H1 (cell line): ENCODE measurements around the gene ACSL6. TPM values are rescaled to one million over a fixed set of nuclear protein-coding genes. Genes with fewer than 3 reads are reported as not detected.

ENCODE experiments used
- polyA plus RNA-seq, 7 experiments: library from polyadenylated mRNA; depleted of rRNA in 3 of 7; stranded (reverse) in 5 of 7; unstranded in 2 of 7; fragments of >200 nt in 5 of 7; fragments of 200-250 nt in 2 of 7; gene quantifications; 1 replicate in 5 of 7; 2 replicates in 1 of 7; 4 replicates in 1 of 7; pipeline versions ENCODE4 v1.2.1 to v1.2.3, GENCODE V29; 2011 to 2013; ENCODE audit warnings: missing spikeins in 2 of 7, mixed read lengths in 2 of 7
- total RNA-seq: library from RNA; stranded (reverse); fragmentation: NEBNext Ultra II Directional; extraction: Animal tissue kit (Norgen Biotek cat#: 25700); gene quantifications from 2 replicates; pipeline ENCODE4 v1.2.1, GENCODE V29; 2021
- TF ChIP-seq, protein P1 (sequence below): fragments of 300-600 bp; sonication (generic); IDR thresholded peaks from 2 replicates; pipeline ENCODE4 v1.7.1; 2012; ENCODE audit warnings: low read length, moderate library complexity, mild to moderate bottlenecking, inconsistent platforms; ENCODE audit not compliant: insufficient replicate concordance

ACSL6 gene
- total and polyA plus RNA-seq, 2 of the 8 experiments (the other 6 are each of a cell fraction or from before 2014, with no cell fraction given) = 2.3 to 2.4 TPM

DNA sequence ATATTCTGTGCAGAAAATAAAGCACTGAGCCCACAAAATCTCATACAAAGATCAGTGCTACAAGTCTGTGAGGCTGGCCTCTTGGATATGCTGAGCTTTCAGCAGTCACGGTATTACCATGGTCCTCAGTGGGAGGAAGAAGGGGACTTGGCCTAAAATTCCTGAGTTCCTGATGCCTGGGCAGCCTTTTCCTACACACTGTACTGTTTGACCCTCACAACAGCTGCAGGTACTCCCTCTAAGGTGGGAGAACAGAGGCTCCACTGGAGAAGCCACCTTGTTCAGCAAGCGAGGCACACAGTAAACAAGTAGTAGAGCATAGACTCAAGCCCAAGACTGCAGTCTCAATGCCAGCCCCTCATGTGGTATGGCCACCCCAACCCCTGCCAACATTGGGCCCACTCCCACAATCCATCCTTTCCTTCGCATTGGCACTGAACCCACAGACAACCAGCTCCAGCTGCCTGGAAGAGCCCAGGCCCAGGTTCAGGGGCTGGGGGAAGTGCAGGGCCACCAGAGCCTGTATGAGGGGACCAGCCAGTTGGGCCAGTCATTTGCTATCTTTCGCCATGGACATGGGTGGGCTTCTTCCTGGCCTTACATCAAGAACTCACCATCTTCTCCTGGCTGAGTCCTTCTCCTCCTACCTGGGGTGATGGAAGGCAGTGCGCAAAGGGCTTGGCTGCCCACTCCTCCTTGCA lies 14.3 kb downstream of the ACSL6 start (continued):
- TF ChIP-seq, protein P1, sequence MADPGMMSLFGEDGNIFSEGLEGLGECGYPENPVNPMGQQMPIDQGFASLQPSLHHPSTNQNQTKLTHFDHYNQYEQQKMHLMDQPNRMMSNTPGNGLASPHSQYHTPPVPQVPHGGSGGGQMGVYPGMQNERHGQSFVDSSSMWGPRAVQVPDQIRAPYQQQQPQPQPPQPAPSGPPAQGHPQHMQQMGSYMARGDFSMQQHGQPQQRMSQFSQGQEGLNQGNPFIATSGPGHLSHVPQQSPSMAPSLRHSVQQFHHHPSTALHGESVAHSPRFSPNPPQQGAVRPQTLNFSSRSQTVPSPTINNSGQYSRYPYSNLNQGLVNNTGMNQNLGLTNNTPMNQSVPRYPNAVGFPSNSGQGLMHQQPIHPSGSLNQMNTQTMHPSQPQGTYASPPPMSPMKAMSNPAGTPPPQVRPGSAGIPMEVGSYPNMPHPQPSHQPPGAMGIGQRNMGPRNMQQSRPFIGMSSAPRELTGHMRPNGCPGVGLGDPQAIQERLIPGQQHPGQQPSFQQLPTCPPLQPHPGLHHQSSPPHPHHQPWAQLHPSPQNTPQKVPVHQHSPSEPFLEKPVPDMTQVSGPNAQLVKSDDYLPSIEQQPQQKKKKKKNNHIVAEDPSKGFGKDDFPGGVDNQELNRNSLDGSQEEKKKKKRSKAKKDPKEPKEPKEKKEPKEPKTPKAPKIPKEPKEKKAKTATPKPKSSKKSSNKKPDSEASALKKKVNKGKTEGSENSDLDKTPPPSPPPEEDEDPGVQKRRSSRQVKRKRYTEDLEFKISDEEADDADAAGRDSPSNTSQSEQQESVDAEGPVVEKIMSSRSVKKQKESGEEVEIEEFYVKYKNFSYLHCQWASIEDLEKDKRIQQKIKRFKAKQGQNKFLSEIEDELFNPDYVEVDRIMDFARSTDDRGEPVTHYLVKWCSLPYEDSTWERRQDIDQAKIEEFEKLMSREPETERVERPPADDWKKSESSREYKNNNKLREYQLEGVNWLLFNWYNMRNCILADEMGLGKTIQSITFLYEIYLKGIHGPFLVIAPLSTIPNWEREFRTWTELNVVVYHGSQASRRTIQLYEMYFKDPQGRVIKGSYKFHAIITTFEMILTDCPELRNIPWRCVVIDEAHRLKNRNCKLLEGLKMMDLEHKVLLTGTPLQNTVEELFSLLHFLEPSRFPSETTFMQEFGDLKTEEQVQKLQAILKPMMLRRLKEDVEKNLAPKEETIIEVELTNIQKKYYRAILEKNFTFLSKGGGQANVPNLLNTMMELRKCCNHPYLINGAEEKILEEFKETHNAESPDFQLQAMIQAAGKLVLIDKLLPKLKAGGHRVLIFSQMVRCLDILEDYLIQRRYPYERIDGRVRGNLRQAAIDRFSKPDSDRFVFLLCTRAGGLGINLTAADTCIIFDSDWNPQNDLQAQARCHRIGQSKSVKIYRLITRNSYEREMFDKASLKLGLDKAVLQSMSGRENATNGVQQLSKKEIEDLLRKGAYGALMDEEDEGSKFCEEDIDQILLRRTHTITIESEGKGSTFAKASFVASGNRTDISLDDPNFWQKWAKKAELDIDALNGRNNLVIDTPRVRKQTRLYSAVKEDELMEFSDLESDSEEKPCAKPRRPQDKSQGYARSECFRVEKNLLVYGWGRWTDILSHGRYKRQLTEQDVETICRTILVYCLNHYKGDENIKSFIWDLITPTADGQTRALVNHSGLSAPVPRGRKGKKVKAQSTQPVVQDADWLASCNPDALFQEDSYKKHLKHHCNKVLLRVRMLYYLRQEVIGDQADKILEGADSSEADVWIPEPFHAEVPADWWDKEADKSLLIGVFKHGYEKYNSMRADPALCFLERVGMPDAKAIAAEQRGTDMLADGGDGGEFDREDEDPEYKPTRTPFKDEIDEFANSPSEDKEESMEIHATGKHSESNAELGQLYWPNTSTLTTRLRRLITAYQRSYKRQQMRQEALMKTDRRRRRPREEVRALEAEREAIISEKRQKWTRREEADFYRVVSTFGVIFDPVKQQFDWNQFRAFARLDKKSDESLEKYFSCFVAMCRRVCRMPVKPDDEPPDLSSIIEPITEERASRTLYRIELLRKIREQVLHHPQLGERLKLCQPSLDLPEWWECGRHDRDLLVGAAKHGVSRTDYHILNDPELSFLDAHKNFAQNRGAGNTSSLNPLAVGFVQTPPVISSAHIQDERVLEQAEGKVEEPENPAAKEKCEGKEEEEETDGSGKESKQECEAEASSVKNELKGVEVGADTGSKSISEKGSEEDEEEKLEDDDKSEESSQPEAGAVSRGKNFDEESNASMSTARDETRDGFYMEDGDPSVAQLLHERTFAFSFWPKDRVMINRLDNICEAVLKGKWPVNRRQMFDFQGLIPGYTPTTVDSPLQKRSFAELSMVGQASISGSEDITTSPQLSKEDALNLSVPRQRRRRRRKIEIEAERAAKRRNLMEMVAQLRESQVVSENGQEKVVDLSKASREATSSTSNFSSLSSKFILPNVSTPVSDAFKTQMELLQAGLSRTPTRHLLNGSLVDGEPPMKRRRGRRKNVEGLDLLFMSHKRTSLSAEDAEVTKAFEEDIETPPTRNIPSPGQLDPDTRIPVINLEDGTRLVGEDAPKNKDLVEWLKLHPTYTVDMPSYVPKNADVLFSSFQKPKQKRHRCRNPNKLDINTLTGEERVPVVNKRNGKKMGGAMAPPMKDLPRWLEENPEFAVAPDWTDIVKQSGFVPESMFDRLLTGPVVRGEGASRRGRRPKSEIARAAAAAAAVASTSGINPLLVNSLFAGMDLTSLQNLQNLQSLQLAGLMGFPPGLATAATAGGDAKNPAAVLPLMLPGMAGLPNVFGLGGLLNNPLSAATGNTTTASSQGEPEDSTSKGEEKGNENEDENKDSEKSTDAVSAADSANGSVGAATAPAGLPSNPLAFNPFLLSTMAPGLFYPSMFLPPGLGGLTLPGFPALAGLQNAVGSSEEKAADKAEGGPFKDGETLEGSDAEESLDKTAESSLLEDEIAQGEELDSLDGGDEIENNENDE = no peak
